ENCODE measurements around the gene EIF2AK3. TPM values are rescaled to one million over a fixed set of nuclear protein-coding genes. Genes with fewer than 3 reads are reported as not detected.

EIF2AK3 gene
- total and polyA plus RNA-seq, 2 experiments from 2014 or later, result 6.4 to 14.1 TPM

GRCh38 chr2:88596141-88596830, 31.0 kb downstream of the EIF2AK3 start:
- no peak for DNase-seq (ENCODE audit: low read depth in 1 of 2, low spot score in 1 of 2)
- Histone ChIP-seq H3K27me3 (no peaks in the 10 kb centered on the region), H3K4me1 (ENCODE audit: low read depth) (peaks cover 9% of the 10 kb centered on the region), H3K9me3 (ENCODE audit: low read depth) (no peaks in the 10 kb centered on the region), H3K27ac (no peak overlapping the region), H3K4me3 (no peak overlapping the region), H3K36me3 (peaks cover 10% of the 10 kb centered on the region)
- TF ChIP-seq CTCF (IDR thresholded peaks at IDR 0.05; ENCODE audit: low read depth, low read length), result no peak

DNA sequence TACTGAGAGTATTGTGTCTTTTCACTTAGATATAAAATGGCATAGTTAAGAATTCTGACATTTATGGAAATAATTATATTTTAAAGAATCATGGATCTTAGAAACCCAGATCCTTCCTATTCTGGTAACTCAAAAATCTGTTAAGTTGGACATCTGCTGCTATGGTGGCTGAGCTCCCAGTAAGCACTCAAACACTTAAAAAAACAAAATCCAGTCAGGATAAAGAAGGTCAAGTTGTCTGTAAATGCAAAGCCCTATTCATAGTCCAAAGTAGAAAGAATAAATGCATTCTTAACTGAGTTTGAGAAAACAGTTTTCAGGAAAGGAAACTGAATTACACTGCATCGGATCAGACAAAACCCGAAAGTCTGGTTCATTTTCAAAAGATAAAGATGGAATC, 35.6 kb downstream of the EIF2AK3 start:
- Histone ChIP-seq H3K36me3 (peaks cover 29% of the 10 kb centered on the region), H3K27me3 (no peaks in the 10 kb centered on the region), H3K9me3 (ENCODE audit: low read depth) (no peaks in the 10 kb centered on the region), H3K4me3 (no peak overlapping the region), H3K27ac (peak overlapping the region; percentile 2), H3K4me1 (ENCODE audit: low read depth) (no peaks in the 10 kb centered on the region)
- no peak for TF ChIP-seq CTCF (IDR thresholded peaks at IDR 0.05; ENCODE audit: low read depth, low read length)
- no peak for DNase-seq (ENCODE audit: low read depth in 1 of 2, low spot score in 1 of 2)

DNA sequence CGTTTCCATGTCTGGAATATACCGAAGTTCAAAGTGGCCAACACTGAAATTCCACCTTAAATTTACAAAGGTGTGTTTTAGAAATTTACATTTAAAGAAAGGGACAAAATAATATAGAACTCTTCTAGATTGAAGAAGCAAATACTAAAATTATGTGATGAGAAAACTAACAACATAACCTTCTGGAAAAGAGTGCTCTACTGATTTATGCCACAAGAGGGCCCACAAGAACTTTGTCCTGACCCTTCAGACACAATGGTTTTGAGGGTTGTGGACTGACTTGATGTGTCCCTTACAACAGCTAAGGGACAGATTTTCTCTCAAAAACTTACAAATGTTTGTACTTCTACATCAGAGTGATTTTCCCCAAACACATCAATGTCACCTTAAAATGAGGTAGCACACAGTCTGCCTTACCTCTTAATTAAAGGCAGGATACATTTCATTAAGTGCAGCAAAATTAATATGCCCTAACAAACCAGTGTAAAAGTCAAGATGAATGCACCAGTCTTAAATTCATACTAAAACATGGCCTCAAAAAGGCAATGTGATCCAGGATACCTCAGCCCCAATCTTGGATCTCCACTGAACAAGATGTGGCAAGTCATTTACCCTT, 36.2 kb downstream of the EIF2AK3 start:
- peak; percentile 74 to 77 for DNase-seq (ENCODE audit: low read depth in 1 of 2, low spot score in 1 of 2)
- Histone ChIP-seq H3K27ac (peak overlapping the region; percentile 2), H3K9me3 (ENCODE audit: low read depth) (no peaks in the 10 kb centered on the region), H3K36me3 (peaks cover 29% of the 10 kb centered on the region), H3K27me3 (no peaks in the 10 kb centered on the region), H3K4me3 (no peak overlapping the region), H3K4me1 (ENCODE audit: low read depth) (no peaks in the 10 kb centered on the region)
- TF ChIP-seq CTCF (IDR thresholded peaks at IDR 0.05; ENCODE audit: low read depth, low read length), result peak; percentile 79

GRCh38 chr2:88585969-88586368, 41.3 kb downstream of the EIF2AK3 start:
- Histone ChIP-seq H3K4me3 (no peak overlapping the region), H3K27me3 (no peaks in the 10 kb centered on the region), H3K4me1 (ENCODE audit: low read depth) (no peaks in the 10 kb centered on the region), H3K9me3 (ENCODE audit: low read depth) (no peaks in the 10 kb centered on the region), H3K36me3 (peaks cover 36% of the 10 kb centered on the region), H3K27ac (no peak overlapping the region)
- no peak for TF ChIP-seq CTCF (IDR thresholded peaks at IDR 0.05; ENCODE audit: low read depth, low read length)
- no peak for DNase-seq (ENCODE audit: low read depth in 1 of 2, low spot score in 1 of 2)

DNA sequence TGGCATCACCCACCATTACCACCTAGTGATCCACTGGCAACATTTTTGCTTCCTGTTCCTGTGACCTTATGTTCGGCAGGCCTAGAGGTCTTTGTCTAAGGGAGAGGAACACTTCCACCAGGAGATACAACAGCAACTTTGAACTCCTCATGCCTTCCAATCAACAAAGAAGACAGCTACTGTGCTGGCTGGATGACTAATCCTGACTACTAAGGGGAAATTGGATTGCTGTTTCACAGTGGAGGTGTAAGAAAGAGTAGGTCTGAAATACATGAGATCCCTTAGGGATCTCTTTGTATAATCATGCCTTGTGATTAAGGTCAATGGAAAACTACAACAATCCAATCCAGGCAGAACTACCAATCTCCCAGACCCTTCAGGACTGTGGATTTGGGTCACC, 45.2 kb downstream of the EIF2AK3 start:
- no peak for TF ChIP-seq CTCF (IDR thresholded peaks at IDR 0.05; ENCODE audit: low read depth, low read length)
- no peaks in the 10 kb centered on the region for H3K9me3 ChIP-seq (ENCODE audit: low read depth)
- H3K4me1 ChIP-seq (ENCODE audit: low read depth), result no peaks in the 10 kb centered on the region
- no peak overlapping the region for H3K27ac ChIP-seq
- no peaks in the 10 kb centered on the region for H3K27me3 ChIP-seq
- no peak for DNase-seq (ENCODE audit: low read depth in 1 of 2, low spot score in 1 of 2)
- no peak overlapping the region for H3K4me3 ChIP-seq
- peaks cover 28% of the 10 kb centered on the region for H3K36me3 ChIP-seq

Data from cardiac muscle cell (in vitro differentiated cells and primary cell).